Breast epithelium (tissue), 4 donors: ENCODE data around the gene CELA1. TPM values are rescaled to one million over a fixed set of nuclear protein-coding genes. Genes with fewer than 3 reads are reported as not detected.
"Not testable (repeated sequence)": the region's sequence is repeated elsewhere in the genome, so short reads cannot be mapped to it uniquely, and the experiment has no call there.

Source experiments
- DNase-seq, 2 donors: peaks; one replicate each; pipeline ENCODE4 v3.0.0-alpha.2; 2019; ENCODE audit warnings: low spot score in 2 of 2
- H3K27ac ChIP-seq, 2 donors: fragments of 200-600 bp; sonication (generic) in 1 of 2; one replicate each; pipeline ENCODE4 v1.5.1; 2016 to 2019; ENCODE audit warnings: mild to moderate bottlenecking in 1 of 2
- H3K27me3 ChIP-seq, 2 donors: fragments of 200-600 bp; sonication (generic) in 1 of 2; one replicate each; pipeline versions ENCODE4 v1.5.1 to v1.6.0; 2017 to 2019; ENCODE audit warnings: control low read depth in 1 of 2, mild to moderate bottlenecking in 1 of 2
- H3K36me3 ChIP-seq: fragments of 200-600 bp; one replicate; pipeline ENCODE4 v1.5.1; 2019
- H3K4me1 ChIP-seq, 2 donors: fragments of 200-600 bp; sonication (generic); one replicate each; pipeline ENCODE4 v1.5.1; 2016 to 2019; ENCODE audit warnings: control low read depth in 1 of 2
- H3K4me3 ChIP-seq, 3 donors: fragments of 200-600 bp; sonication (generic); 1 replicate in 2 of 3; 2 replicates in 1 of 3; pipeline ENCODE4 v1.5.1; 2016 to 2019; ENCODE audit warnings: mild to moderate bottlenecking in 3 of 3, moderate library complexity in 2 of 3
- H3K9me3 ChIP-seq, 2 donors: fragments of 200-600 bp; sonication (generic) in 1 of 2; one replicate each; pipeline ENCODE4 v1.5.1; 2016 to 2019; ENCODE audit warnings: control low read depth in 1 of 2
- CTCF ChIP-seq, 3 donors: fragments of 450-650 bp; IDR thresholded peaks; one replicate each; pipeline ENCODE4 v1.5.1; 2016 to 2017; ENCODE audit warnings: antibody characterized with exemption in 3 of 3, mild to moderate bottlenecking in 3 of 3, moderate library complexity in 3 of 3
- POLR2A ChIP-seq: fragments of 450-650 bp; IDR thresholded peaks from one replicate; pipeline ENCODE4 v1.6.1; 2016; ENCODE audit warnings: antibody characterized with exemption, mild to moderate bottlenecking, moderate library complexity
- POLR2AphosphoS5 ChIP-seq, 3 donors: sonication (generic); formaldehyde crosslinking; IDR thresholded peaks; one replicate each; pipeline ENCODE4 v1.6.1; 2017; ENCODE audit warnings: antibody characterized with exemption in 3 of 3
- intact Hi-C: fragments of 100-400 bp; cut with DNase I; formaldehyde crosslinking; loops from one replicate; pipeline ENCODE4 v1.15.1; 2023; ENCODE audit warnings: low total_unique reads
- total RNA-seq, 3 donors: library from RNA; depleted of rRNA; stranded (reverse); fragments of >200 nt; gene quantifications; one replicate each; pipeline ENCODE4 v1.1.0, GENCODE V29; 2016

Gene CELA1
- total RNA-seq, 3 donors from 2014 or later = not detected

- DNase-seq = no peak
- no peak overlapping the region for H3K27ac ChIP-seq
- intact Hi-C loops = no loop called here
- H3K4me1 ChIP-seq = no peaks in the 10 kb centered on the region
- no peaks in the 10 kb centered on the region for H3K27me3 ChIP-seq
- TF ChIP-seq POLR2AphosphoS5 (IDR thresholded peaks at IDR 0.05) = no peak
- no peak for TF ChIP-seq CTCF (IDR thresholded peaks at IDR 0.05)
- TF ChIP-seq POLR2A = no peak
- peak overlapping the region in 1 of 3 donors; percentile 46 for H3K4me3 ChIP-seq
- H3K9me3 ChIP-seq = no peaks in the 10 kb centered on the region
- H3K36me3 ChIP-seq = no peaks in the 10 kb centered on the region
Observed at GRCh38 chr12:51322452-51322851, 24.0 kb downstream of the CELA1 start.

GRCh38 chr12:51321882-51322281 lies 24.6 kb downstream of the CELA1 start:
- H3K9me3 ChIP-seq = no peaks in the 10 kb centered on the region
- intact Hi-C loops = no loop called here
- TF ChIP-seq POLR2AphosphoS5 (IDR thresholded peaks at IDR 0.05) (no peak), CTCF (IDR thresholded peaks at IDR 0.05) (no peak), POLR2A (no peak)
- no peak overlapping the region for H3K27ac ChIP-seq
- no peak overlapping the region for H3K4me3 ChIP-seq
- H3K27me3 ChIP-seq = no peaks in the 10 kb centered on the region
- DNase-seq = no peak
- H3K4me1 ChIP-seq = no peaks in the 10 kb centered on the region
- no peaks in the 10 kb centered on the region for H3K36me3 ChIP-seq

GRCh38 chr12:51320695-51321320 lies 25.7 kb downstream of the CELA1 start:
- no peak for TF ChIP-seq POLR2A
- TF ChIP-seq CTCF (IDR thresholded peaks at IDR 0.05) = no peak
- TF ChIP-seq POLR2AphosphoS5 (IDR thresholded peaks at IDR 0.05) = no peak

GRCh38 chr12:51320311-51320694 lies 26.2 kb downstream of the CELA1 start:
- DNase-seq = no peak
- TF ChIP-seq POLR2AphosphoS5 (IDR thresholded peaks at IDR 0.05) (no peak), CTCF (IDR thresholded peaks at IDR 0.05) (no peak), POLR2A (no peak)
- H3K27ac ChIP-seq = no peak overlapping the region

More at GRCh38 chr12:51320695-51321320, 25.7 kb downstream of the CELA1 start:
- intact Hi-C loops = no loop called here
- Histone ChIP-seq H3K27me3 (no peaks in the 10 kb centered on the region), H3K4me1 (no peaks in the 10 kb centered on the region), H3K27ac (peak overlapping the region; percentile 20 to 36), H3K9me3 (no peaks in the 10 kb centered on the region), H3K4me3 (no peak overlapping the region), H3K36me3 (no peaks in the 10 kb centered on the region)
- no peak for DNase-seq

GRCh38 chr12:51318846-51319599 lies 27.5 kb downstream of the CELA1 start:
- TF ChIP-seq CTCF (IDR thresholded peaks at IDR 0.05) = no peak
- no peak for TF ChIP-seq POLR2A
- no peak for TF ChIP-seq POLR2AphosphoS5 (IDR thresholded peaks at IDR 0.05)
- Histone ChIP-seq H3K27ac (no peak overlapping the region), H3K27me3 (no peaks in the 10 kb centered on the region), H3K4me1 (no peaks in the 10 kb centered on the region), H3K4me3 (no peak overlapping the region), H3K9me3 (no peaks in the 10 kb centered on the region), H3K36me3 (no peaks in the 10 kb centered on the region)
- intact Hi-C loops = no loop called here
- DNase-seq = no peak

More at GRCh38 chr12:51320311-51320694, 26.2 kb downstream of the CELA1 start:
- no peaks in the 10 kb centered on the region for H3K36me3 ChIP-seq
- no peak overlapping the region for H3K4me3 ChIP-seq
- H3K4me1 ChIP-seq = no peaks in the 10 kb centered on the region
- no peaks in the 10 kb centered on the region for H3K27me3 ChIP-seq
- intact Hi-C loops = no loop called here
- no peaks in the 10 kb centered on the region for H3K9me3 ChIP-seq

- H3K9me3 ChIP-seq, intact Hi-C loops, H3K27me3 ChIP-seq, H3K4me3 ChIP-seq, H3K4me1 ChIP-seq, H3K36me3 ChIP-seq, DNase-seq, H3K27ac ChIP-seq: not testable (repeated sequence)
Observed at GRCh38 chr12:51318057-51318806, 28.2 kb downstream of the CELA1 start.
